Activated T-helper 2 cell treated with anti-CD3 and anti-CD28 coated beads, Interferon-gamma antibody, Interleukin-2, Interleukin-4, amounts not matched to agents 10 μg/mL and 5 μg/mL and 100 μg/mL, durations not matched to agents 14 hours and 24 hours and 36 hours (primary cell): ENCODE data around the gene GLT6D1. TPM values are rescaled to one million over a fixed set of nuclear protein-coding genes. Genes with fewer than 3 reads are reported as not detected.

Experiments
- DNase-seq: peaks from one replicate; pipeline ENCODE4 v3.0.0; 2021; ENCODE audit warnings: low spot score
- H3K27ac Mint-ChIP-seq: one replicate; pipeline ENCODE4 v1.8.0; 2021; ENCODE audit warnings: mixed read lengths
- H3K27me3 Mint-ChIP-seq: one replicate; pipeline ENCODE4 v1.8.0; 2021; ENCODE audit warnings: low read depth, mixed read lengths
- H3K36me3 Mint-ChIP-seq: one replicate; pipeline ENCODE4 v1.8.0; 2021; ENCODE audit warnings: low read depth, mixed read lengths
- H3K4me1 Mint-ChIP-seq: one replicate; pipeline ENCODE4 v1.8.0; 2021; ENCODE audit warnings: low read depth, mixed read lengths
- H3K4me3 Mint-ChIP-seq: one replicate; pipeline ENCODE4 v1.8.0; 2021; ENCODE audit warnings: low read depth, mild to moderate bottlenecking, moderate library complexity, mixed read lengths
- H3K9me3 Mint-ChIP-seq: one replicate; pipeline ENCODE4 v1.8.0; 2021; ENCODE audit warnings: mixed read lengths
- intact Hi-C: fragments of 100-400 bp; cut with micrococcal nuclease; formaldehyde crosslinking; loops from one replicate; pipeline ENCODE4 v1.15.1; 2023
- total RNA-seq: library from RNA; stranded (reverse); gene quantifications from 2 replicates; pipeline ENCODE4 v1.2.3, GENCODE V29; 2022

Gene GLT6D1
- total RNA-seq, 1 donor from 2014 or later = not detected

- H3K27me3 Mint-ChIP-seq = no peaks in the 10 kb centered on the region
- intact Hi-C loops = no loop called here
Measured at GRCh38 chr9:135614821-135615665, 24.3 kb downstream of the GLT6D1 start.

GRCh38 chr9:135613946-135614805 is 25.2 kb downstream of the GLT6D1 start:
- intact Hi-C loops = no loop called here
- no peak for DNase-seq
- Mint-ChIP-seq H3K36me3 (no peaks in the 10 kb centered on the region), H3K27ac (no peak overlapping the region), H3K4me1 (no peaks in the 10 kb centered on the region), H3K4me3 (no peak overlapping the region), H3K27me3 (no peaks in the 10 kb centered on the region), H3K9me3 (no peaks in the 10 kb centered on the region)

More at GRCh38 chr9:135614821-135615665, 24.3 kb downstream of the GLT6D1 start:
- Mint-ChIP-seq H3K4me3 (no peak overlapping the region), H3K36me3 (no peaks in the 10 kb centered on the region), H3K9me3 (no peaks in the 10 kb centered on the region), H3K4me1 (no peaks in the 10 kb centered on the region), H3K27ac (no peak overlapping the region)
- no peak for DNase-seq

- H3K9me3 Mint-ChIP-seq = no peaks in the 10 kb centered on the region
- no peaks in the 10 kb centered on the region for H3K27me3 Mint-ChIP-seq
- no peak overlapping the region for H3K4me3 Mint-ChIP-seq
- H3K4me1 Mint-ChIP-seq = no peaks in the 10 kb centered on the region
- no peak for DNase-seq
- no peaks in the 10 kb centered on the region for H3K36me3 Mint-ChIP-seq
- no peak overlapping the region for H3K27ac Mint-ChIP-seq
- intact Hi-C loops = no loop called here
Measured at GRCh38 chr9:135612981-135613910, 26.1 kb downstream of the GLT6D1 start.

DNA sequence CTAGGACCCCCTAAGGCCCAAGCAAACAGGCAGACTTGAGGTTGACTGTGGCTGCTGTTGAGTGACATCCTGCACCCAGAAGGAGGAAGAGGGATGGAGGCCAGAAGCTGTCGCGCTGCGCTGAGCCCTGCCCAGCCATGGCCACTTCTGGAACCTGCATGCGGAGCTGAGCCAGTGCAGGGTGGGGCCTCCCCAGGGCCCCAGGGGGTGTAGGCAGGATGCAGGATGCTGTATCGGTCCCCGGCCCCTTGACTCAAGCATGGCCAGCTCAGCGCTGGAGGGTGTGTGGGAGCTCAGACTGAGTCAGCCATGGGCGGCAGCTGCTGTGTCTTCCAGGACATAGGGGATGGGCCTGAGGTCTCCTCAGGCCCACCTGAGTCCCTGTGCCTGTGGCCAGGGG is 26.9 kb downstream of the GLT6D1 start:
- Mint-ChIP-seq H3K27me3 (no peaks in the 10 kb centered on the region), H3K9me3 (no peaks in the 10 kb centered on the region), H3K4me1 (no peaks in the 10 kb centered on the region), H3K4me3 (no peak overlapping the region), H3K27ac (no peak overlapping the region), H3K36me3 (no peaks in the 10 kb centered on the region)
- DNase-seq = no peak
- intact Hi-C loops = no loop called here

- H3K27ac Mint-ChIP-seq = no peak overlapping the region
Measured at GRCh38 chr9:135611875-135612209, 27.5 kb downstream of the GLT6D1 start.

DNA sequence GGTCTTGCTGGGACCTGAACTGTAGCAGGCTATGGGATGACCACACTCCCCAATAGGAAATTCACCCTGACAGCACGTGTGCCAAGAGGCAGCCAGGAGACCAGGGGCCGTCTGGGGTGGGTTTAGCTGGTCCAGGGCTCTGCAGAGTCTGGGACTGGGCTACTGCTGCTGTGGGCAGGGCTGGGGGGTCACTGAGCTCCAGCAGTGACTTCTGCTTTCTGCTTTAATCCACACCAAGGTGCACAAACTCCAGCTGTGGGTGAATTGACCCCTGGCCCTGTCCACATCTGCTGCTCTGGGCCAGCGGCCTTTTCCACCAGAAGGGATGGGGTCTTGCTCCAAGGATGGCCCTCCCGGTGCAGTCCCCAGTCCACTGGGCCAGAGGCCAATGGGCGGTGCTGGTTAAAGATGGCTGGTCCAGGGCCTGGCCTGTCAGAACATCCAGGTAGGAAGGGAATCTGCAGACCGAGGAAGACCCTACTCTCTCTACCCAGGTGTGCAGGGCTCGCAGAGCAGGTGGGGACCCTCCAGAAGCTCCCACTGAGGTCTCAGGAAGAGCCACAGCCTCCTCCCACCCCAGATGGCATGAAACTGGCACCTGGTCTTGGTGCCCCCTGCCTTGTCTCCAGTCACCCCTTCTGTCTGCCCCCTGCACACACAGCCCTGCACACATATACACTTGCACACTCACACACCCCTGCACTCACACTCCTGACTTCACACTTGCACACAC is 28.0 kb downstream of the GLT6D1 start:
- Mint-ChIP-seq H3K36me3 (no peaks in the 10 kb centered on the region), H3K4me3 (no peak overlapping the region), H3K27ac (no peak overlapping the region), H3K9me3 (no peaks in the 10 kb centered on the region), H3K4me1 (no peaks in the 10 kb centered on the region), H3K27me3 (no peaks in the 10 kb centered on the region)
- intact Hi-C loops = no loop called here
- no peak for DNase-seq

More at GRCh38 chr9:135611875-135612209, 27.5 kb downstream of the GLT6D1 start:
- H3K4me1 Mint-ChIP-seq = no peaks in the 10 kb centered on the region
- DNase-seq = no peak
- no peaks in the 10 kb centered on the region for H3K27me3 Mint-ChIP-seq
- no peak overlapping the region for H3K4me3 Mint-ChIP-seq
- no peaks in the 10 kb centered on the region for H3K9me3 Mint-ChIP-seq
- intact Hi-C loops = no loop called here
- no peaks in the 10 kb centered on the region for H3K36me3 Mint-ChIP-seq

DNA sequence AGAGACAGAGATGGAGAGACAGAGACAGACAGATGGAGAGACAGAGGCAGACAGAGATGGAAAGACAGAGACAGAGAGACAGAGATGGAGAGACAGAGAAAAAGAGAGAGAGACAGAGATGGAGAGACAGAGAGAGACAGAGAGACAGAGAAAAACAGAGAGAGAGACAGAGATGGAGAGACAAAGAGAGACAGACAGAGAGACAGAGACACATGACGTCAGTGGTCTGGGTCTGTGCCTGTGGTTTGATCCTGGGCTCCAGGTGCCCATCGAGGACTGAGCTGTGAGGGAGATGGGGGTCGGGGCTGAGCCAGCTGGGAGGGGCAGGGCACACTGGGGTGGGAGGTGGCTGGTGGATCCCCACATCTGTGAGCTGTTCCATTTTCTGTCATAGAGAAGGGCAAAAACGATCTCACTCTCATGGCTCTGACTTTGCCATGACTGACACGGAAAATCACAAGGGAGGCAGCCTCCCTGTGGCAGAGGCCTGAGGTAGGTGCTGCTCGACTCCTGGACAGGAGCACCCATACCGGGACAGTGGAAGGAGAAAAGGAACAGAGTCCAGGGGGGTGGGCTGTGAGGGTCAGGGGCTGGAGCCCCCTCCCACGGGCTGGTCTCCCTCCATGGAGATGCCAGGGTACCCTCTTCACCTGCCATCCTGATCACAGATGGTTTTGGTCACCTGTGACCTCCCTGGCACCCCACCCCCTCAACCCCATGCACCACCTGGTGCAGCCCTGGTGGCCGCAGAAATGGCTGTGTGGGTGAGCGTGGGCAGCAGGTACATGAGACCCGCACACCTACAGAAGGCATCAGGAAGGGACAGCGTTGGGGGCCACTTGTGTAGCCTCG is 28.8 kb downstream of the GLT6D1 start:
- no peaks in the 10 kb centered on the region for H3K27me3 Mint-ChIP-seq
- no peaks in the 10 kb centered on the region for H3K9me3 Mint-ChIP-seq
- no peak for DNase-seq
- H3K4me3 Mint-ChIP-seq = no peak overlapping the region
- no peak overlapping the region for H3K27ac Mint-ChIP-seq
- H3K4me1 Mint-ChIP-seq = no peaks in the 10 kb centered on the region
- intact Hi-C loops = no loop called here
- no peaks in the 10 kb centered on the region for H3K36me3 Mint-ChIP-seq

- H3K9me3 Mint-ChIP-seq = no peaks in the 10 kb centered on the region
- intact Hi-C loops = no loop called here
- no peak for DNase-seq
- no peak overlapping the region for H3K27ac Mint-ChIP-seq
- no peaks in the 10 kb centered on the region for H3K27me3 Mint-ChIP-seq
- no peaks in the 10 kb centered on the region for H3K4me1 Mint-ChIP-seq
- H3K4me3 Mint-ChIP-seq = no peak overlapping the region
- no peaks in the 10 kb centered on the region for H3K36me3 Mint-ChIP-seq
Measured at GRCh38 chr9:135609366-135609955, 29.9 kb downstream of the GLT6D1 start.

DNA sequence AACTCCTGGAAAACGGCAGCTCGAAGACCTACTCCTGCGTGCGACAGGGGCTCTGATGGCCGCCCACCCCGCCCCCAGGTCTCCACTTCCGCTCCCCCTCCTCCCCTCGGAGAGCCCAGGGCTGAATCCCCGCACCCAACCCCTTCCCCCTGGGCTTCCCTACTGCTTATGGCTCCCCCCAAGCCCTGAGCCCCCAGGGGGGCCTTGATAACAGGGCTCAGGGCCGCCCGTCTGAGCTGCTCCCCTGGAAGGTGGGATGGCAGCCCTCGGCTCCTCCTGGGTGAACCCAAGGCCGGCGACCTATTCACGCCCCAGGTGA is 30.4 kb downstream of the GLT6D1 start:
- Mint-ChIP-seq H3K36me3 (no peaks in the 10 kb centered on the region), H3K4me3 (no peak overlapping the region), H3K27me3 (no peaks in the 10 kb centered on the region), H3K4me1 (no peaks in the 10 kb centered on the region), H3K27ac (no peak overlapping the region), H3K9me3 (no peaks in the 10 kb centered on the region)
- DNase-seq = no peak
- intact Hi-C loops = no loop called here

- no peak for DNase-seq
- H3K36me3 Mint-ChIP-seq = no peaks in the 10 kb centered on the region
- intact Hi-C loops = no loop called here
- H3K4me1 Mint-ChIP-seq = no peaks in the 10 kb centered on the region
- H3K27me3 Mint-ChIP-seq = no peaks in the 10 kb centered on the region
- H3K4me3 Mint-ChIP-seq = no peak overlapping the region
- H3K27ac Mint-ChIP-seq = no peak overlapping the region
- no peaks in the 10 kb centered on the region for H3K9me3 Mint-ChIP-seq
Measured at GRCh38 chr9:135608294-135608998, 30.9 kb downstream of the GLT6D1 start.
